RWPE2 (cell line): Measurements from ENCODE around the gene DUSP14.
"Not testable (repeated sequence)": the region's sequence is repeated elsewhere in the genome, so short reads cannot be mapped to it uniquely, and the experiment has no call there.

ENCODE experiments used
- ATAC-seq: fragments of 200-7000 bp; cut with Tn5 transposase; 3 replicates; pipeline ENCODE4 v1.9.1; 2021; ENCODE audit warnings: low read depth
- DNase-seq: peaks from one replicate; pipeline ENCODE4 v3.0.0-alpha.2; 2020; ENCODE audit warnings: low spot score
- H3K27ac ChIP-seq: fragments of 450-650 bp; 2 replicates; pipeline ENCODE4 v1.5.1; 2017; ENCODE audit warnings: mild to moderate bottlenecking; ENCODE audit not compliant: poor library complexity, severe bottlenecking
- H3K27me3 ChIP-seq: fragments of 250-450 bp; sonication (Bioruptor Pico); 2 replicates; pipeline ENCODE4 v1.5.1; 2021; ENCODE audit warnings: mild to moderate bottlenecking, moderate library complexity; ENCODE audit not compliant: insufficient read depth, poor library complexity, severe bottlenecking
- H3K36me3 ChIP-seq: fragments of 250-450 bp; sonication (Bioruptor Pico); 2 replicates; pipeline ENCODE4 v1.5.1; 2020; ENCODE audit warnings: low read depth, mild to moderate bottlenecking, moderate library complexity
- H3K4me1 ChIP-seq: fragments of 250-450 bp; sonication (Bioruptor Pico); 2 replicates; pipeline ENCODE4 v1.5.1; 2021; ENCODE audit warnings: mild to moderate bottlenecking, moderate library complexity; ENCODE audit not compliant: insufficient read depth, poor library complexity, severe bottlenecking
- H3K4me3 ChIP-seq: fragments of 250-450 bp; sonication (Bioruptor Pico); 2 replicates; pipeline ENCODE4 v1.5.1; 2021; ENCODE audit warnings: mild to moderate bottlenecking, moderate library complexity; ENCODE audit not compliant: severe bottlenecking
- H3K9me3 ChIP-seq: fragments of 250-450 bp; sonication (Bioruptor Pico); 2 replicates; pipeline ENCODE4 v1.5.1; 2021; ENCODE audit warnings: mild to moderate bottlenecking, moderate library complexity; ENCODE audit not compliant: severe bottlenecking
- CTCF ChIP-seq: fragments of 450-650 bp; IDR thresholded peaks from one replicate; pipeline ENCODE4 v1.5.1; 2017; ENCODE audit warnings: mild to moderate bottlenecking, moderate library complexity; ENCODE audit not compliant: poor library complexity, severe bottlenecking

DUSP14 gene

GRCh38 chr17:37510056-37510455 is 20.4 kb downstream of the DUSP14 start:
- no peak for ATAC-seq

GRCh38 chr17:37511642-37512041 is 22.0 kb downstream of the DUSP14 start:
- not testable (repeated sequence) for DNase-seq, H3K27ac ChIP-seq, H3K4me3 ChIP-seq, H3K9me3 ChIP-seq, H3K27me3 ChIP-seq, ATAC-seq, H3K4me1 ChIP-seq
- H3K36me3 ChIP-seq = peaks cover 53% of the 10 kb centered on the region

More at GRCh38 chr17:37510056-37510455, 20.4 kb downstream of the DUSP14 start:
- no peak for TF ChIP-seq CTCF
- H3K4me1 ChIP-seq = no peaks in the 10 kb centered on the region
- DNase-seq = no peak
- H3K27me3 ChIP-seq = no peaks in the 10 kb centered on the region
- H3K9me3 ChIP-seq = no peaks in the 10 kb centered on the region
- H3K4me3 ChIP-seq = no peak overlapping the region
- H3K27ac ChIP-seq = no peak overlapping the region
- H3K36me3 ChIP-seq = peaks cover 56% of the 10 kb centered on the region

- TF ChIP-seq CTCF = no peak
- H3K9me3 ChIP-seq = no peaks in the 10 kb centered on the region
- peaks cover 3% of the 10 kb centered on the region for H3K4me1 ChIP-seq
- DNase-seq (no peak), ATAC-seq (no peak)
- peaks cover 57% of the 10 kb centered on the region for H3K36me3 ChIP-seq
- no peak overlapping the region for H3K27ac ChIP-seq
- H3K27me3 ChIP-seq = no peaks in the 10 kb centered on the region
- no peak overlapping the region for H3K4me3 ChIP-seq
These were observed 22.9 kb downstream of the DUSP14 start for GRCh38 chr17:37512442-37513068.

- Histone ChIP-seq H3K36me3 (peaks cover 61% of the 10 kb centered on the region), H3K27ac (no peak overlapping the region)
- TF ChIP-seq CTCF = no peak
These were observed 24.0 kb downstream of the DUSP14 start for GRCh38 chr17:37513711-37514110.

GRCh38 chr17:37516127-37516571 is 26.5 kb downstream of the DUSP14 start:
- no peak for DNase-seq

More at GRCh38 chr17:37513711-37514110, 24.0 kb downstream of the DUSP14 start:
- Histone ChIP-seq H3K4me1 (peaks cover 3% of the 10 kb centered on the region), H3K27me3 (no peaks in the 10 kb centered on the region), H3K9me3 (no peaks in the 10 kb centered on the region), H3K4me3 (no peak overlapping the region)
- DNase-seq (no peak), ATAC-seq (no peak)

More at GRCh38 chr17:37516127-37516571, 26.5 kb downstream of the DUSP14 start:
- Histone ChIP-seq H3K36me3 (peaks cover 52% of the 10 kb centered on the region), H3K27me3 (no peaks in the 10 kb centered on the region), H3K27ac (peak overlapping the region; percentile 40), H3K9me3 (no peaks in the 10 kb centered on the region), H3K4me1 (peaks cover 3% of the 10 kb centered on the region), H3K4me3 (no peak overlapping the region)
- ATAC-seq = peak; percentile 66; the same call in 2 of the 3 replicates
- no peak for TF ChIP-seq CTCF
